Measurements from ENCODE around the gene ICE1. TPM values are rescaled to one million over a fixed set of nuclear protein-coding genes. Genes with fewer than 3 reads are reported as not detected.
A peak's percentile ranks its signal among the peaks of the same experiment; 100 is the strongest.

The ICE1 gene, protein sequence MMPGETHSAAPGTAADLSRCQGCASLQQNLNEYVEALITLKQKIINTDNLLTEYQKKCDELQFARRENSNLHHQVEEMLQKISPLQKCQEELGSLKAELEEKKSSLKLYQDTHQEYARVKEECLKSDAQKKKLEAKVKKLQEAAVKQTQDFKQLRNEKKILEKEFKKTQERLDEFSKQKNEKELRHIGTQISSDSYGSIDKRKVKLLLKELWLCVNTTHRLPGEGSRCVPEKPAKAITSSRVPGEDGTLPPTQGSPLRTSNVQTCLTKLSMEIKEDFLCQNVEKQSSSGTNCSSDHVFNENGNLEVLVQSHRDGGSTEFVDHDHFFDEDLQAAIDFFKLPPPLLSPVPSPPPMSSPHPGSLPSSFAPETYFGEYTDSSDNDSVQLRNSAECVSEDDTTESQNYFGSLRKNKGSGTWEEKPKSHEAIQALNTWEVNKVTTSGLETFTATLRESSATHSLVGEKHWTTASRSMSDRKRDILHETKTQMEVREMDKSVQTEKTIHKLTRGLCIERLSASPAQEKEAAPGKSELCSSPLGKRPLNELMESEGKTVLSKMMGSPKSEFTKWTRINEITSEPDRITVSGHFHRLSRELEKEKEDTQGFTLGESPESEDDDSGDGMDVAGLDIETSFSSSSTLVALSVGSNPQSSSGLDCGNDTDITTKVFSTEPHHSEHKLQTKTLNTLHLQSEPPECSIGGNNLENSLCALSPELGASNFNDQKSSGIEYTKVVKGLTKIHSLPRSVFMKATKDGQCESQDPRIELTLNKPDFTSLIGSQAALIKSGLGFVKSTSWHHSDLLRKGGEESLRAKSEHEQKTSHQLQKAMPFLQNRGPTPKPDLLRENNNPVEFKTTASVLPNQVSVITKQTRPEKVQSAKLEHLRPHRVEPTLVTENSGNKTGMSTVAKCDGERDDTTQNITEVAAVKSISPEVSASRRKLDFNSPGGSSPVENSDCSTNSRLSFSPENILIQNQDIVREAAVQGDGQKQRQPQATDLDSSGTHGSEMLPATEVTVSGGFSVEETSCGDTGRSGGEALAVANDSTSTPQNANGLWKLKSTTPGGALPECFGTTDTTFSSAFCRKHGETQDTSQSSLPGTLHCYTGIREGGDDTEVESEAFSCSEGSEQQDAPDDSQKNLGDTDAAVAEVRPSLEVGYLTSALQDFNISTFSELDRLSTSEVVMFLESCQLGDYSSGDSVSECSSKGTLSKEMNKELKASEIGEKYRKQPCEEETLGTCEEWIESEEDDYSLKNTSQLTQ (N-terminal part only)
- total RNA-seq = 10 to 100 TPM; 36.9 to 40.5 TPM
- 28.7 TPM for polyA plus RNA-seq (2013, experiment 1 of 2)
- 30.3 TPM for polyA plus RNA-seq (2013, experiment 2 of 2)
- long read RNA-seq, experiment 1, partial matches to known transcripts = 16 of 20 reads
- long read RNA-seq, experiment 1, other reads (novel, unspliced or antisense) = 4 of 20 reads
- long read RNA-seq, experiment 2, partial matches to known transcripts = 15 of 21 reads
- long read RNA-seq, experiment 2, other reads (novel, unspliced or antisense) = 5 of 21 reads
- long read RNA-seq, experiment 3, partial matches to known transcripts = 10 of 12 reads
- long read RNA-seq, experiment 3, other reads (novel, unspliced or antisense) = 2 of 12 reads
- long read RNA-seq, experiment 4, partial matches to known transcripts = 1 of 2 reads
- long read RNA-seq, experiment 4, other reads (novel, unspliced or antisense) = 1 of 2 reads

GRCh38 chr5:5421961-5422818, at the start of gene ICE1:
TSS of gene ICE1 (plus strand) at chr5:5422677. CDS start at chr5:5422916, 239 bp downstream.
- H3K4me3 ChIP-seq (ENCODE audit: low read length) = peak within 1 kb of the TSS; percentile 95
- Mint-ChIP-seq H3K36me3 (ENCODE audit: low read depth) (no peaks in the 10 kb centered on the region), H3K27ac (peak within 1 kb of the TSS; percentile 98), H3K9me3 (no peaks in the 10 kb centered on the region), H3K4me3 (no peak within 1 kb of the TSS), H3K4me1 (peaks cover 23% of the 10 kb centered on the region), H3K27me3 (ENCODE audit: insufficient read depth) (no peaks in the 10 kb centered on the region)
- H3K27ac ChIP-seq (ENCODE audit: low read depth, low read length) = peak within 1 kb of the TSS; percentile 100
- no peaks in the 10 kb centered on the region for H3K27me3 ChIP-seq (ENCODE audit: control insufficient read depth, insufficient read depth, low read length, poor library complexity, severe bottlenecking)
- H3K4me1 ChIP-seq (ENCODE audit: control insufficient read depth, insufficient read depth, low read length) = peaks cover 8% of the 10 kb centered on the region
- H3K9ac ChIP-seq (ENCODE audit: extremely low read depth, low read length, poor library complexity, severe bottlenecking) = peak within 1 kb of the TSS; percentile 86
- DNase-seq = peak; percentile 99
- no peaks in the 10 kb centered on the region for H3K36me3 ChIP-seq (ENCODE audit: control insufficient read depth, insufficient read depth, low read length)
- TF ChIP-seq, protein P1, sequence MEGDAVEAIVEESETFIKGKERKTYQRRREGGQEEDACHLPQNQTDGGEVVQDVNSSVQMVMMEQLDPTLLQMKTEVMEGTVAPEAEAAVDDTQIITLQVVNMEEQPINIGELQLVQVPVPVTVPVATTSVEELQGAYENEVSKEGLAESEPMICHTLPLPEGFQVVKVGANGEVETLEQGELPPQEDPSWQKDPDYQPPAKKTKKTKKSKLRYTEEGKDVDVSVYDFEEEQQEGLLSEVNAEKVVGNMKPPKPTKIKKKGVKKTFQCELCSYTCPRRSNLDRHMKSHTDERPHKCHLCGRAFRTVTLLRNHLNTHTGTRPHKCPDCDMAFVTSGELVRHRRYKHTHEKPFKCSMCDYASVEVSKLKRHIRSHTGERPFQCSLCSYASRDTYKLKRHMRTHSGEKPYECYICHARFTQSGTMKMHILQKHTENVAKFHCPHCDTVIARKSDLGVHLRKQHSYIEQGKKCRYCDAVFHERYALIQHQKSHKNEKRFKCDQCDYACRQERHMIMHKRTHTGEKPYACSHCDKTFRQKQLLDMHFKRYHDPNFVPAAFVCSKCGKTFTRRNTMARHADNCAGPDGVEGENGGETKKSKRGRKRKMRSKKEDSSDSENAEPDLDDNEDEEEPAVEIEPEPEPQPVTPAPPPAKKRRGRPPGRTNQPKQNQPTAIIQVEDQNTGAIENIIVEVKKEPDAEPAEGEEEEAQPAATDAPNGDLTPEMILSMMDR (conservative IDR thresholded peaks at IDR 0.05) = no peak
- H3K9me3 ChIP-seq (ENCODE audit: control insufficient read depth, low read length) = no peaks in the 10 kb centered on the region
- 0% methylated on average over 28 to 71 of the region's 71 CpGs for WGBS, 2 experiments (ENCODE audit: insufficient coverage in 1 of 2, insufficient read length in 1 of 2)

GRCh38 chr5:5372930-5373329, 49.5 kb upstream of the ICE1 start:
- no peaks in the 10 kb centered on the region for H3K9me3 ChIP-seq (ENCODE audit: control insufficient read depth, low read length)
- WGBS, 2 experiments (ENCODE audit: insufficient coverage in 1 of 2, insufficient read length in 1 of 2) = 94 to 100% methylated on average over 2 to 10 of the region's 10 CpGs
- peaks cover 8% of the 10 kb centered on the region for H3K4me1 Mint-ChIP-seq
- TF ChIP-seq, protein P1 (conservative IDR thresholded peaks at IDR 0.05) = no peak
- H3K27me3 ChIP-seq (ENCODE audit: control insufficient read depth, insufficient read depth, low read length, poor library complexity, severe bottlenecking) = no peaks in the 10 kb centered on the region
- no peaks in the 10 kb centered on the region for H3K36me3 Mint-ChIP-seq (ENCODE audit: low read depth)
- no peak overlapping the region for H3K9ac ChIP-seq (ENCODE audit: extremely low read depth, low read length, poor library complexity, severe bottlenecking)
- no peak for DNase-seq
- H3K4me1 ChIP-seq (ENCODE audit: control insufficient read depth, insufficient read depth, low read length) = no peaks in the 10 kb centered on the region
- no peak overlapping the region for H3K4me3 ChIP-seq (ENCODE audit: low read length)
- H3K4me3 Mint-ChIP-seq = no peak overlapping the region
- no peak overlapping the region for H3K27ac ChIP-seq (ENCODE audit: low read depth, low read length)
- H3K27ac Mint-ChIP-seq = no peak overlapping the region
- no peaks in the 10 kb centered on the region for H3K36me3 ChIP-seq (ENCODE audit: control insufficient read depth, insufficient read depth, low read length)
- peaks cover 2% of the 10 kb centered on the region for H3K9me3 Mint-ChIP-seq
- H3K27me3 Mint-ChIP-seq (ENCODE audit: insufficient read depth) = peaks cover 2% of the 10 kb centered on the region
